GM19240 (cell line): ENCODE results near the gene ZNF593OS.

ENCODE experiments used
- DNase-seq: peaks from one replicate; pipeline ENCODE4 v3.0.0; 2011; ENCODE audit warnings: low spot score; ENCODE audit not compliant: insufficient read length

ZNF593OS gene

GRCh38 chr1:26126321-26127084, 45.1 kb downstream of the ZNF593OS start:
- peak; percentile 39 for DNase-seq

GRCh38 chr1:26125946-26126320, 45.7 kb downstream of the ZNF593OS start:
- no peak for DNase-seq

- no peak for DNase-seq
Measured at GRCh38 chr1:26125382-26125781, 46.2 kb downstream of the ZNF593OS start.

DNA sequence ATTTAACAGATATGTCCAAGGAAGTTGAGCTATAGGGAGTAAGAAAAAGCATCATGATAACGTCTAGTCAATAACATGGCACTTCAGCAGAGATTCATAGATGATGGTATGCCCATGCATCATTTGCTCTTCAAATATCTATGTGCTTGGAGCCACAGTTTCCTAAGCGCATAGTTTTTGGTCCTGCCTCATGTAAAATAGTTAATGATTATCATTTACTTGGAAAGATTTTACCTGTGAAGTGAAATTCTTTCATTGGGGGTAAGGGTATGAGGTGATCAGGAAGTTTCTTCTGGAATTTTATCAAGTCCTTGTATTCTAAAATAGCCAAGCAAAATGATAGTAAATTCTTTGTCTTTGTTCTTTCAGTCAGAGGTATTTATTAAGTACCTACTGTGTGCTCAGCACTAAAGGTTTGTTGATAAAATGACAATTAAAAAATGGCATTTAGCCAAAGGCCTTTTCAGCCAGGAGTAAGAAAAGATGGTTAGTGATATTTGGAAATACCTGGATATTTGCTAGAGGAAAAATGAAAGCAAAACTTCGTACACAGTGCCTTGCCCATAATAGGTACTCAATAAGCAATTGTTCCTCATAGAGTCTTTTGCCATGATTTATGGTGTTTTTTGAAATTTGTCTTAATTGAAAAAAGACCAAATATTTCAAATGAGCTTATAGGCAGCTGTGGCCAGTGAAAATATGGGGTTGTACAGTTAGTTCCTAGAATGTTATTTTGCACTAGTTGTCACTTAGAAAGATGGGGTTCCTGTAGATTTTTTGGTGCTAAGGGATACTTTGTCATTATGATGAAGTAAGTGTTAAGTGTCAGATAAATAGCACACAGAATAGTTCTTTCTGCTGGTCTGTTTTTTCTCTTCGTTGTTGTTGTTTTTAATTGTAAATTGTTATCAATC, 47.0 kb downstream of the ZNF593OS start:
- DNase-seq = no peak

DNA sequence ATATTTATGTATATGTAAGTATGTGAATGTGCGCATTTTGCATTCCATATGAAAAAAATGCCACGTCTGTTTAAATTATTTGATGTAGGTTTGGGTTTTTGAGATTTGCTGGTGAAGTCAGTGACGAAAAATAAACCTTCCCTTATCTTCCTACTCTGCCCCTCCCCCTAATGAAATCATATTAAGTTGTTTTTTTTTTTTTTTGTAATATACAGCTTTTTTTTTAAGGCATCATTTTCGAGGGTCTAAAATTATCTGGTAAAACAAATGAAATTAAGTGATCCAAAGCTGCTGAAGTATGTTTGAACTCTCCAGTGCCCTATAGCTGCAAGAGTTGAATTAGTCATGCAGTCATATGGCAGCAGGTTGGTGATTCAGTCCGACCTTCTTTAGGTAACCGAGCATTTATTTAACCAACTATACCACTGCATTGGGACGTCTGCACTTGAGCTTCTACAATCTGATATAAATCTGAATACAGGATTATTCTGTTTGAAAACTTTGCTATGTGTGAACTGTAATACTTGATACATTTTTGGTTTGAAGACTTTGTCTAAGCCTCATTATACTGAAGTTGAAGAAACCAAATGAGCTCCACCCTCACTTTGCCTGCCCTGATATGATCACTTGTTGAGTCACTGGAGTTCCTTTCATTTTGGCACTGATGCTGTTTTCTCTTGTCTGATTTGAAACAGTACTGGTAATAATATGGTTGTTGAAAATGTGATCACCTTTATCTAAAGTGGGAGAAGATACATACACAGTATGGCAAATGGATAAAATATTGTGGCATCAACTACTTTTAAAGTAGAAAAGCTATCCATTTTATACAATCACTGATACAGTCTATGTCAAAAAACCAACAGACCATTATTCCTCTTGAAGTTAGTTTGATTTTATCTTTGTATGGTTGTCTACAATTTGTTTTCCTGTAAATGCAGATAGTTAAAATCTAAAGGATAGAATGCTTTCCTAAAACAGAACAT, 48.4 kb downstream of the ZNF593OS start:
- DNase-seq = no peak

- DNase-seq = no peak
Measured at GRCh38 chr1:26121854-26122773, 49.5 kb downstream of the ZNF593OS start.

GRCh38 chr1:26119892-26120608, 51.6 kb downstream of the ZNF593OS start:
- no peak for DNase-seq
